Transverse colon (tissue), 4 donors: Measurements from ENCODE around the gene DLG4. TPM values are rescaled to one million over a fixed set of nuclear protein-coding genes. Genes with fewer than 3 reads are reported as not detected.

Experiments
- DNase-seq: peaks from one replicate; pipeline ENCODE4 v3.0.0-alpha.2; 2019
- H3K27ac ChIP-seq, 4 donors: fragments of 200-600 bp; sonication (generic); 2 replicates each; pipeline ENCODE4 v1.5.1; 2016 to 2018; ENCODE audit warnings: inconsistent platforms in 4 of 4
- H3K27me3 ChIP-seq: fragments of 200-600 bp; sonication (generic); 2 replicates; pipeline ENCODE4 v1.5.1; 2017; ENCODE audit warnings: inconsistent platforms
- H3K36me3 ChIP-seq, 4 donors: fragments of 200-600 bp; sonication (generic); 2 replicates each; pipeline ENCODE4 v1.5.1; 2017 to 2019; ENCODE audit warnings: inconsistent platforms in 4 of 4
- H3K4me1 ChIP-seq, 4 donors: fragments of 200-600 bp; sonication (generic); 2 replicates each; pipeline ENCODE4 v1.5.1; 2017 to 2020; ENCODE audit warnings: inconsistent platforms in 4 of 4
- H3K4me3 ChIP-seq, 4 donors: fragments of 200-600 bp; sonication (generic); 1 replicate in 1 of 4; 2 replicates in 3 of 4; pipeline versions ENCODE4 v1.5.1 to v1.6.1; 2017 to 2019; ENCODE audit warnings: inconsistent platforms in 4 of 4
- H3K9me3 ChIP-seq, 2 donors: fragments of 200-600 bp; sonication (generic); 2 replicates each; pipeline ENCODE4 v1.5.1; 2017 to 2019; ENCODE audit warnings: inconsistent platforms in 2 of 2
- EP300 ChIP-seq: sonication (generic); formaldehyde crosslinking; IDR thresholded peaks from one replicate; pipeline ENCODE4 v1.6.1; 2017; ENCODE audit warnings: antibody characterized with exemption, low read depth
- POLR2A ChIP-seq: fragments of 450-650 bp; IDR thresholded peaks from one replicate; pipeline ENCODE4 v1.6.1; 2016; ENCODE audit warnings: antibody characterized with exemption, mild to moderate bottlenecking, moderate library complexity
- POLR2AphosphoS5 ChIP-seq, 3 donors: sonication (generic); formaldehyde crosslinking; IDR thresholded peaks; one replicate each; pipeline ENCODE4 v1.6.1; 2016; ENCODE audit warnings: antibody characterized with exemption in 3 of 3
- WGBS, 2 donors: methylation state at CpG; one replicate each; pipeline ENCODE4 v1.1.5; 2018; ENCODE audit warnings: low coverage in 1 of 2; 5-methylcytosine and 5-hydroxymethylcytosine counted together
- in situ Hi-C, 4 donors: fragments of 200-750 bp; cut with MboI; loops; one replicate each; pipeline versions ENCODE4 v1.15.0 to v1.15.1; 2017; ENCODE audit warnings: low sequenced_read_pairs in 3 of 4, low pct_ligation_motif_present in 1 of 4, low pct_unique_long_range_greater_than_20kb in 1 of 4
- intact Hi-C: fragments of 100-400 bp; cut with DNase I; formaldehyde crosslinking; loops from one replicate; pipeline ENCODE4 v1.15.1; 2023; ENCODE audit warnings: low total_unique reads
- total RNA-seq, 4 donors: library from RNA; depleted of rRNA; stranded (reverse); fragments of >200 nt; gene quantifications; one replicate each; pipeline ENCODE4 v1.1.0, GENCODE V29; 2016
- TF ChIP-seq, protein P1 (sequence below), 5 experiments: fragments of 200-600 bp in 3 of 5; fragments of 450-650 bp in 2 of 5; sonication (generic) in 3 of 5; IDR thresholded peaks; 1 replicate in 2 of 5; 2 replicates in 3 of 5; pipeline ENCODE4 v1.5.1; 2016 to 2017; ENCODE audit warnings: antibody characterized with exemption in 5 of 5, inconsistent platforms in 3 of 5, mild to moderate bottlenecking in 2 of 5, moderate library complexity in 1 of 5

DLG4 gene
- total RNA-seq, 4 donors from 2014 or later, result 2.4 to 15.7 (median 6.1) TPM

- in situ Hi-C loops (no loop called here), intact Hi-C loops (no loop called here)
- TF ChIP-seq POLR2AphosphoS5 (IDR thresholded peaks at IDR 0.05) (no peak), POLR2A (peak; percentile 35)
- H3K9me3 ChIP-seq, result no peaks in the 10 kb centered on the region
- no peaks in the 10 kb centered on the region for H3K27me3 ChIP-seq
- peaks cover 14 to 42% (median 34%) of the 10 kb centered on the region in 4 donors for H3K4me1 ChIP-seq
- WGBS, 2 donors, result 0 to 2% methylated on average over 3 to 33 of the region's 55 CpGs
- peaks cover 0 to 15% (median 4%) of the 10 kb centered on the region in 4 donors for H3K36me3 ChIP-seq
- peak overlapping the region; percentile 95 to 100 (median 98) for H3K27ac ChIP-seq
- DNase-seq, result peak; percentile 29
- peak overlapping the region; percentile 79 to 100 (median 97) for H3K4me3 ChIP-seq
Observed at GRCh38 chr17:7250695-7251627, 31.3 kb upstream of the DLG4 start.

DNA sequence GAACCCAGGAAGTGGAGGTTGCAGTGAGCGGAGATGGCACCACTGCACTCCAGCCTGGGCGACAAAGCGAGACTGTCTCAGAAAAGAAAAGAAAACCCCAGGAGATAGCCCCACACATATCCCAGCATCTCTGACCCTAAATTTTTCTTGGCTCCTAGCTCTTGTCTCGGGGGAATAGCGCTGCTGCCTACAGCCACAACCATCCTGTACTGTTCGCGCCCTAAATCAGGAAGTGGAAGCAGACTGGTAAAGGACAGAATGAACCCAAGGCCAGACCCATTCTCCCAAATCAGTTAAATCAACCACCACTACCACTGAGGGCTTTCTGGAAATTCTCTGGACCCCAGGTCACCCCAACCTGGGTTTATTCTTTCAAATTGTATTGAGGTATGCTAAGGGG lies 30.2 kb upstream of the DLG4 start:
- no peak for TF ChIP-seq EP300
- TF ChIP-seq, protein P1, sequence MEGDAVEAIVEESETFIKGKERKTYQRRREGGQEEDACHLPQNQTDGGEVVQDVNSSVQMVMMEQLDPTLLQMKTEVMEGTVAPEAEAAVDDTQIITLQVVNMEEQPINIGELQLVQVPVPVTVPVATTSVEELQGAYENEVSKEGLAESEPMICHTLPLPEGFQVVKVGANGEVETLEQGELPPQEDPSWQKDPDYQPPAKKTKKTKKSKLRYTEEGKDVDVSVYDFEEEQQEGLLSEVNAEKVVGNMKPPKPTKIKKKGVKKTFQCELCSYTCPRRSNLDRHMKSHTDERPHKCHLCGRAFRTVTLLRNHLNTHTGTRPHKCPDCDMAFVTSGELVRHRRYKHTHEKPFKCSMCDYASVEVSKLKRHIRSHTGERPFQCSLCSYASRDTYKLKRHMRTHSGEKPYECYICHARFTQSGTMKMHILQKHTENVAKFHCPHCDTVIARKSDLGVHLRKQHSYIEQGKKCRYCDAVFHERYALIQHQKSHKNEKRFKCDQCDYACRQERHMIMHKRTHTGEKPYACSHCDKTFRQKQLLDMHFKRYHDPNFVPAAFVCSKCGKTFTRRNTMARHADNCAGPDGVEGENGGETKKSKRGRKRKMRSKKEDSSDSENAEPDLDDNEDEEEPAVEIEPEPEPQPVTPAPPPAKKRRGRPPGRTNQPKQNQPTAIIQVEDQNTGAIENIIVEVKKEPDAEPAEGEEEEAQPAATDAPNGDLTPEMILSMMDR (IDR thresholded peaks at IDR 0.05), result no peak
- no peak for TF ChIP-seq POLR2AphosphoS5 (IDR thresholded peaks at IDR 0.05)
- no peak for TF ChIP-seq POLR2A
- Histone ChIP-seq H3K36me3 (peaks cover 0 to 20% (median 8%) of the 10 kb centered on the region in 4 donors), H3K9me3 (no peaks in the 10 kb centered on the region), H3K27ac (peak overlapping the region; percentile 95 to 100 (median 98)), H3K4me1 (peaks cover 14 to 42% (median 34%) of the 10 kb centered on the region in 4 donors), H3K27me3 (no peaks in the 10 kb centered on the region), H3K4me3 (peak overlapping the region in 3 of 4 donors; percentile 96 to 100 (median 98))
- 71% methylated on average over 7 of the region's 7 CpGs; no CpG with 5 or more reads in 1 of the 2 donors for WGBS, 2 donors
- intact Hi-C loops, result no loop called here
- DNase-seq, result no peak
- in situ Hi-C loops, result loop anchor here in 1 of 4 donors (25.0 kb wide), 1 partner anchor 887 kb away; no protein-coding TSS in a partner anchor

DNA sequence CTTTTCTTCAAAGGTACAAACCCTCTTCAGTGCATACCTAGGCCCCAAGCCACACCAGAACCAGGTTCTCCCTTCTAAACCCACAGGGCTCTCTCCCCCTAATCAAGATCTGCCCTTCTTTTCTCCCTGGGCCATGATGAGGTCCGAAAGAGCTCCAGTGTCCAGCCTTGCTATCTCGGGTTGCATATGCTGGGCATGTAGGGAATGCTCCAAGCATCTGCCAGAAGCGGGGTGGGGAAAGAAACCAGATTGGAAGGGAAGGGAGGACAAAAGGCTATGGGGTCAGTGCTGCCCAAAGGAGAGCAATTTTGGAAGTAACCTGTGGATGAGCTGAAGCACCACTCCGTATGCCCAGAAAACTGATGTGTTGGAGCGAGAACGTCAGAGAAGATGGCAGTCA lies 29.6 kb upstream of the DLG4 start:
- DNase-seq, result no peak
- 60 to 92% methylated on average over 1 to 6 of the region's 6 CpGs for WGBS, 2 donors
- Histone ChIP-seq H3K36me3 (peaks cover 0 to 23% (median 12%) of the 10 kb centered on the region in 4 donors), H3K4me3 (no peak overlapping the region), H3K9me3 (no peaks in the 10 kb centered on the region), H3K27ac (peak overlapping the region in 2 of 4 donors; percentile 97 to 100), H3K27me3 (no peaks in the 10 kb centered on the region), H3K4me1 (peaks cover 14 to 37% (median 34%) of the 10 kb centered on the region in 4 donors)
- intact Hi-C loops, result no loop called here
- in situ Hi-C loops, result loop anchor here in 1 of 4 donors (25.0 kb wide), 1 partner anchor 888 kb away; no protein-coding TSS in a partner anchor
- no peak for TF ChIP-seq POLR2A
- no peak for TF ChIP-seq POLR2AphosphoS5 (IDR thresholded peaks at IDR 0.05)
- TF ChIP-seq, protein P1 (IDR thresholded peaks at IDR 0.05), result no peak
- no peak for TF ChIP-seq EP300

DNA sequence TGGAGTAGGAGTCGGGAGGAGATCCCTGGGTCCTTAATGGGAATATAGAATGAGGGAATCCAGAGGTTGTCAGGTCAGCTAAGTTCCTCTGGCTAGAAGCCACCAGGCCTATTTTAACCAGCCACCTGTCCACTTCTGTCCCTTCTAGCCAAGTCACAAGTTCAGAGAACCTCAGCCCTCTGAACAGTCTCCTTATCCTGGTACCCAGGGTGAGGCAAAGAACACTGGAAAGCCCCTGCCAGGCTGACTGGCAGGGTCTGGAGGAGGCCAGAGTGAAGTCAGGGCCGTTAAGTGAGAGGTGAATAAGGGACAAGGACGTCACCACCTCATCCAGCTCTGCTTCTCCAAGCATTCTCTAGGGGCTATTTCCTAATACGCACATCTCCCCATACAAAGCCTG lies 29.2 kb upstream of the DLG4 start:
- no peak for DNase-seq
- intact Hi-C loops (no loop called here), in situ Hi-C loops (loop anchor here in 1 of 4 donors (25.0 kb wide), 1 partner anchor 889 kb away; no protein-coding TSS in a partner anchor)
- TF ChIP-seq, protein P1 (IDR thresholded peaks at IDR 0.05), result no peak
- TF ChIP-seq POLR2AphosphoS5 (IDR thresholded peaks at IDR 0.05) (no peak), POLR2A (no peak), EP300 (no peak)
- 79% methylated on average over 4 of the region's 4 CpGs; no CpG with 5 or more reads in 1 of the 2 donors for WGBS, 2 donors
- no peaks in the 10 kb centered on the region for H3K27me3 ChIP-seq
- no peak overlapping the region for H3K4me3 ChIP-seq
- H3K27ac ChIP-seq, result no peak overlapping the region
- no peaks in the 10 kb centered on the region for H3K9me3 ChIP-seq
- H3K4me1 ChIP-seq, result peaks cover 14 to 37% (median 35%) of the 10 kb centered on the region in 4 donors
- H3K36me3 ChIP-seq, result peaks cover 0 to 27% (median 13%) of the 10 kb centered on the region in 4 donors
